Tibial artery (tissue), 4 donors: Measurements from ENCODE around the gene KLK4.

Source experiments
- DNase-seq, 2 donors: peaks; one replicate each; pipeline ENCODE4 v3.0.0-alpha.2; 2019
- H3K27ac ChIP-seq, 2 donors: fragments of 200-600 bp; sonication (generic) in 1 of 2; 1 replicate in 1 of 2; 2 replicates in 1 of 2; pipeline ENCODE4 v1.5.1; 2018 to 2019; ENCODE audit warnings: mild to moderate bottlenecking in 1 of 2
- H3K27me3 ChIP-seq, 2 donors: fragments of 200-600 bp; sonication (generic) in 1 of 2; one replicate each; pipeline versions ENCODE4 v1.5.1 to v1.6.0; 2016 to 2019
- H3K36me3 ChIP-seq, 3 donors: fragments of 200-600 bp; sonication (generic) in 2 of 3; one replicate each; pipeline ENCODE4 v1.5.1; 2016 to 2019; ENCODE audit warnings: mild to moderate bottlenecking in 2 of 3
- H3K4me1 ChIP-seq, 4 donors: fragments of 200-600 bp; sonication (generic) in 2 of 4; 1 replicate in 3 of 4; 2 replicates in 1 of 4; pipeline ENCODE4 v1.5.1; 2016 to 2019
- H3K4me3 ChIP-seq, 2 donors: fragments of 200-600 bp; sonication (generic) in 1 of 2; 1 replicate in 1 of 2; 2 replicates in 1 of 2; pipeline ENCODE4 v1.5.1; 2018 to 2019; ENCODE audit warnings: mild to moderate bottlenecking in 2 of 2
- H3K9me3 ChIP-seq, 3 donors: fragments of 200-600 bp; sonication (generic) in 1 of 3; one replicate each; pipeline ENCODE4 v1.5.1; 2016 to 2019
- intact Hi-C: fragments of 100-400 bp; cut with DNase I; formaldehyde crosslinking; loops from one replicate; pipeline ENCODE4 v1.15.0; 2023; ENCODE audit warnings: low total_unique reads
- TF ChIP-seq, protein P1 (sequence below), 2 experiments: fragments of 200-600 bp in 1 of 2; fragments of 450-650 bp in 1 of 2; IDR thresholded peaks; one replicate each; pipeline ENCODE4 v1.5.1; 2017 to 2019; ENCODE audit warnings: antibody characterized with exemption in 2 of 2, mild to moderate bottlenecking in 1 of 2, moderate library complexity in 1 of 2

Gene KLK4

GRCh38 chr19:50947123-50947522, 35.9 kb upstream of the KLK4 start:
- Histone ChIP-seq H3K9me3 (no peaks in the 10 kb centered on the region), H3K4me1 (no peaks in the 10 kb centered on the region), H3K27me3 (peaks cover 0 to 8% of the 10 kb centered on the region in 2 donors), H3K27ac (no peak overlapping the region), H3K4me3 (no peak overlapping the region), H3K36me3 (no peaks in the 10 kb centered on the region)
- intact Hi-C loops, result no loop called here
- no peak for DNase-seq
- TF ChIP-seq, protein P1, sequence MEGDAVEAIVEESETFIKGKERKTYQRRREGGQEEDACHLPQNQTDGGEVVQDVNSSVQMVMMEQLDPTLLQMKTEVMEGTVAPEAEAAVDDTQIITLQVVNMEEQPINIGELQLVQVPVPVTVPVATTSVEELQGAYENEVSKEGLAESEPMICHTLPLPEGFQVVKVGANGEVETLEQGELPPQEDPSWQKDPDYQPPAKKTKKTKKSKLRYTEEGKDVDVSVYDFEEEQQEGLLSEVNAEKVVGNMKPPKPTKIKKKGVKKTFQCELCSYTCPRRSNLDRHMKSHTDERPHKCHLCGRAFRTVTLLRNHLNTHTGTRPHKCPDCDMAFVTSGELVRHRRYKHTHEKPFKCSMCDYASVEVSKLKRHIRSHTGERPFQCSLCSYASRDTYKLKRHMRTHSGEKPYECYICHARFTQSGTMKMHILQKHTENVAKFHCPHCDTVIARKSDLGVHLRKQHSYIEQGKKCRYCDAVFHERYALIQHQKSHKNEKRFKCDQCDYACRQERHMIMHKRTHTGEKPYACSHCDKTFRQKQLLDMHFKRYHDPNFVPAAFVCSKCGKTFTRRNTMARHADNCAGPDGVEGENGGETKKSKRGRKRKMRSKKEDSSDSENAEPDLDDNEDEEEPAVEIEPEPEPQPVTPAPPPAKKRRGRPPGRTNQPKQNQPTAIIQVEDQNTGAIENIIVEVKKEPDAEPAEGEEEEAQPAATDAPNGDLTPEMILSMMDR (IDR thresholded peaks at IDR 0.05), result no peak

DNA sequence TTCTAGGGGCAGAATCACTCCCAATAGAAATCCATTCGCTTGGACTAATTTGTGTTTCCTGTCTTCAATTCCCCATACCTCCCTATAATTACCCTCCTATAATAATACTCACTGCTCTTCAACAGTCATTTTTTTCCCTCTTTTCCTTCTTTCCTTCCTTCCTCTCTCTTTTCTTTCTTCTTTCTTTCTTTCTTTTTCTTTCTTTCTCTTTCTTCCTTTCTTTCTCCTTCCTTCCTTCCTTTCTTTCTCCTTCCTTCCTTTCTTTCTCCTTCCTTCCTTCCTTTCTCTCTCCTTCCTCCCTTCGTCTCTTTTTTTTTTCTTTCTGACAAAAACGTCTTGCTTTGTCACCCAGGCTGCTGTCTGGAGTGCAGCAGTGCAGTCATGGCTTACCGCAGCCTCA, 33.6 kb upstream of the KLK4 start:
- H3K4me3 ChIP-seq, result no peak overlapping the region
- H3K27me3 ChIP-seq, result peaks cover 0 to 1% of the 10 kb centered on the region in 2 donors
- H3K4me1 ChIP-seq, result no peaks in the 10 kb centered on the region
- TF ChIP-seq, protein P1 (IDR thresholded peaks at IDR 0.05), result no peak
- intact Hi-C loops, result no loop called here
- DNase-seq, result no peak
- no peaks in the 10 kb centered on the region for H3K36me3 ChIP-seq
- H3K9me3 ChIP-seq, result peaks cover 0 to under 1% (median 0%) of the 10 kb centered on the region in 3 donors
- H3K27ac ChIP-seq, result no peak overlapping the region

DNA sequence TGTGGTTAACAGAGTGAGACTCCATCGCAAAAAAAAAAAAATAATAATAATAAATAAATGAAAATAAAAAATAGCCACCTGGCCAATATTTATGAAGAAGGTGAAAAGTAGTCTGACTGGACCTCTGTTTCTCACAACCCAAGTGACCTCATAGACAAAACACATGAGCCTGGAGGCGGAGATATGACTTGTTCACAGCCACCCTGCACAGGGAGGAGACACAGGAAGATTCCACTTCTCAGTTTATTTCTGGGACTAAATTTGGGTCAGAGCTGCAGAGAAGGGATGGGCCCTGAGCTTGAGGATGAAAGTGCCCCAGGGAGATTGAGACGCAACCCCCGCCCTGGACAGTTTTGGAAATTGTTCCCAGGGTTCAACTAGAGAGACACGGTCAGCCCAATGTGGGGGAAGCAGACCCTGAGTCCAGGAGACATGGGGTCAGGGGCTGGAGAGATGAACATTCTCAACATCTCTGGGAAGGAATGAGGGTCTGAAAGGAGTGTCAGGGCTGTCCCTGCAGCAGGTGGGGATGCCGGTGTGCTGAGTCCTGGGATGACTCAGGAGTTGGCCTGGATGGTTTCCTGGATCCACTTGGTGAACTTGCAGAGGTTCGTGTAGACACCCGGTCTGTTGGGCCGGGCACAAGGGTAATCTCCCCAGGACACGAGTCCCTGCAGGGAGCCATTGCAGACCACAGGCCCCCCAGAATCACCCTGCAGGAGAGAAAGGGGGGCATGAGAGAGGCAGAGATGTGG, 32.1 kb upstream of the KLK4 start:
- DNase-seq, result no peak
- intact Hi-C loops, result no loop called here

GRCh38 chr19:50939596-50939995, 28.4 kb upstream of the KLK4 start:
- intact Hi-C loops, result no loop called here
- no peak overlapping the region for H3K4me3 ChIP-seq

More for the DNA sequence above, 32.1 kb upstream of the KLK4 start:
- Histone ChIP-seq H3K27me3 (no peaks in the 10 kb centered on the region), H3K36me3 (no peaks in the 10 kb centered on the region), H3K27ac (no peak overlapping the region), H3K4me1 (no peaks in the 10 kb centered on the region), H3K9me3 (peaks cover 0 to 8% (median 0%) of the 10 kb centered on the region in 3 donors), H3K4me3 (no peak overlapping the region)
- TF ChIP-seq, protein P1 (IDR thresholded peaks at IDR 0.05), result no peak

DNA sequence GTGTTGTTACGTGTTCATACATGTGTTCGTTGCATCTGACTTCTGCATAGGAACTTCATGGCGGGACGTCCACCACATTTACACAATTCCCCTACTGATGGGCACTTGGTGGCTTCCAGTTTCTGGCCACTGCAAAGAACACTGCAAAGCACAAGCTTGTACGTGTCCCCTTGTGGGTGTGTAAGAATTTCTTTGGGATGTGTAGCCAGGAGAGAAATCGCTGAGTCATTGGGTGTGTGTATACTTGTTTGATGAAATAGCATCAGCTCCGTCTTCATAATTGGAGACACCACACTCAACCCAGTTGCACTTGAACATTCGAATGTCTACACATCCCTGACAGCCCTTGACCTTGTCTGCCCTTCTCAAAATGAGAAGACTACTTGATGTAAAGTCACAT, 22.4 kb upstream of the KLK4 start:
- peaks cover 0 to 25% of the 10 kb centered on the region in 2 donors for H3K27me3 ChIP-seq
- DNase-seq, result no peak
- no peaks in the 10 kb centered on the region for H3K9me3 ChIP-seq
- TF ChIP-seq, protein P1 (IDR thresholded peaks at IDR 0.05), result no peak
- H3K4me1 ChIP-seq, result peaks cover 0 to 6% (median 0%) of the 10 kb centered on the region in 4 donors
- H3K36me3 ChIP-seq, result no peaks in the 10 kb centered on the region
- no peak overlapping the region for H3K27ac ChIP-seq
- no peak overlapping the region for H3K4me3 ChIP-seq
- intact Hi-C loops, result no loop called here

More at GRCh38 chr19:50939596-50939995, 28.4 kb upstream of the KLK4 start:
- Histone ChIP-seq H3K36me3 (no peaks in the 10 kb centered on the region), H3K9me3 (peaks cover 0 to 8% (median 0%) of the 10 kb centered on the region in 3 donors), H3K27ac (no peak overlapping the region), H3K4me1 (no peaks in the 10 kb centered on the region), H3K27me3 (no peaks in the 10 kb centered on the region)
- TF ChIP-seq, protein P1 (IDR thresholded peaks at IDR 0.05), result no peak
- no peak for DNase-seq
